ENCODE measurements around the gene USP6NL.

Gene USP6NL

GRCh38 chr10:11617233-11617632 lies 5.8 kb upstream of the USP6NL start:
- H3K4me3 ChIP-seq (ENCODE audit: low read depth, low read length) = no peak overlapping the region
- TF ChIP-seq CTCF (IDR thresholded peaks at IDR 0.05; ENCODE audit: low read depth, low read length, missing control alignments) = no peak
- no peak for DNase-seq (ENCODE audit: low read depth)

- TF ChIP-seq CTCF (IDR thresholded peaks at IDR 0.05; ENCODE audit: low read depth, low read length, missing control alignments) = no peak
- H3K4me3 ChIP-seq (ENCODE audit: low read depth, low read length) = no peak overlapping the region
- no peak for DNase-seq (ENCODE audit: low read depth)
Measured at GRCh38 chr10:11616021-11616420, 4.6 kb upstream of the USP6NL start.

GRCh38 chr10:11615396-11615795 lies 3.9 kb upstream of the USP6NL start:
- no peak overlapping the region for H3K4me3 ChIP-seq (ENCODE audit: low read depth, low read length)
- TF ChIP-seq CTCF (IDR thresholded peaks at IDR 0.05; ENCODE audit: low read depth, low read length, missing control alignments) = no peak
- DNase-seq (ENCODE audit: low read depth) = no peak

- no peak for DNase-seq (ENCODE audit: low read depth)
- peak overlapping the region; percentile 97 for H3K4me3 ChIP-seq (ENCODE audit: low read depth, low read length)
- no peak for TF ChIP-seq CTCF (IDR thresholded peaks at IDR 0.05; ENCODE audit: low read depth, low read length, missing control alignments)
Measured at GRCh38 chr10:11612021-11613001, 861 bp upstream of the USP6NL start.

- no peak for DNase-seq (ENCODE audit: low read depth)
- H3K4me3 ChIP-seq (ENCODE audit: low read depth, low read length) = peak overlapping the region; percentile 97
- TF ChIP-seq CTCF (IDR thresholded peaks at IDR 0.05; ENCODE audit: low read depth, low read length, missing control alignments) = no peak
Measured at GRCh38 chr10:11610826-11611247, 613 bp downstream of the USP6NL start.

- no peak for TF ChIP-seq CTCF (IDR thresholded peaks at IDR 0.05; ENCODE audit: low read depth, low read length, missing control alignments)
- DNase-seq (ENCODE audit: low read depth) = no peak
- peak overlapping the region; percentile 97 for H3K4me3 ChIP-seq (ENCODE audit: low read depth, low read length)
Measured at GRCh38 chr10:11610166-11610825, 1.2 kb downstream of the USP6NL start.
